Measurements from ENCODE around the gene AMELX.

- TF ChIP-seq CTCF (conservative IDR thresholded peaks at IDR 0.05; ENCODE audit: low read depth, low read length) (no peak), EZH2 (IDR thresholded peaks at IDR 0.05; ENCODE audit: borderline replicate concordance, low read depth, low read length, poor library complexity, severe bottlenecking) (no peak)
These were observed at the start of gene AMELX for GRCh38 chrX:11293113-11293512.

Measured in A673 (cell line).